HG03045 (cell line): ENCODE data around the gene PLSCR1.

Experiments
- ATAC-seq: cut with Tn5 transposase; IDR thresholded peaks from one replicate; pipeline ENCODE4 v1.9.1; 2021; ENCODE audit warnings: mild to moderate bottlenecking, moderate library complexity; ENCODE audit not compliant: unreplicated experiment

The PLSCR1 gene

GRCh38 chr3:146544002-146544928, at the start of gene PLSCR1:
TSS of gene PLSCR1 (minus strand) at chr3:146544607. CDS start at chr3:146536552, 8,055 bp downstream.
- peak; percentile 91 for ATAC-seq

- no peak for ATAC-seq
These were observed 49.4 kb upstream of the PLSCR1 start for GRCh38 chr3:146593776-146594175.

GRCh38 chr3:146590521-146590920, 46.1 kb upstream of the PLSCR1 start:
- ATAC-seq: no peak

GRCh38 chr3:146589899-146590508, 45.6 kb upstream of the PLSCR1 start:
- ATAC-seq: no peak

- ATAC-seq: no peak
These were observed 40.7 kb upstream of the PLSCR1 start for GRCh38 chr3:146585156-146585555.

- ATAC-seq: no peak
These were observed 37.6 kb upstream of the PLSCR1 start for GRCh38 chr3:146581951-146582467.

- ATAC-seq: no peak
These were observed 36.7 kb upstream of the PLSCR1 start for GRCh38 chr3:146581080-146581601.

- peak; percentile 74 for ATAC-seq
These were observed 33.3 kb upstream of the PLSCR1 start for GRCh38 chr3:146577662-146578061.

- no peak for ATAC-seq
These were observed 31.2 kb upstream of the PLSCR1 start for GRCh38 chr3:146575636-146576035.

GRCh38 chr3:146574173-146574572, 29.8 kb upstream of the PLSCR1 start:
- no peak for ATAC-seq

GRCh38 chr3:146569314-146569713, 24.9 kb upstream of the PLSCR1 start:
- ATAC-seq: no peak

GRCh38 chr3:146566138-146566537, 21.7 kb upstream of the PLSCR1 start:
- ATAC-seq: no peak

GRCh38 chr3:146561879-146562278, 17.5 kb upstream of the PLSCR1 start:
- no peak for ATAC-seq

- no peak for ATAC-seq
These were observed 17.1 kb upstream of the PLSCR1 start for GRCh38 chr3:146561463-146561862.

- no peak for ATAC-seq
These were observed 16.3 kb upstream of the PLSCR1 start for GRCh38 chr3:146560678-146561077.

GRCh38 chr3:146559388-146559787, 15.0 kb upstream of the PLSCR1 start:
- no peak for ATAC-seq

GRCh38 chr3:146558781-146559180, 14.4 kb upstream of the PLSCR1 start:
- ATAC-seq: no peak

- ATAC-seq: no peak
These were observed 13.3 kb upstream of the PLSCR1 start for GRCh38 chr3:146557745-146558144.

GRCh38 chr3:146555311-146555710, 10.9 kb upstream of the PLSCR1 start:
- no peak for ATAC-seq

GRCh38 chr3:146554151-146554760, 9.8 kb upstream of the PLSCR1 start:
- ATAC-seq: no peak
